Measurements from ENCODE around the gene DUSP16.

DNA sequence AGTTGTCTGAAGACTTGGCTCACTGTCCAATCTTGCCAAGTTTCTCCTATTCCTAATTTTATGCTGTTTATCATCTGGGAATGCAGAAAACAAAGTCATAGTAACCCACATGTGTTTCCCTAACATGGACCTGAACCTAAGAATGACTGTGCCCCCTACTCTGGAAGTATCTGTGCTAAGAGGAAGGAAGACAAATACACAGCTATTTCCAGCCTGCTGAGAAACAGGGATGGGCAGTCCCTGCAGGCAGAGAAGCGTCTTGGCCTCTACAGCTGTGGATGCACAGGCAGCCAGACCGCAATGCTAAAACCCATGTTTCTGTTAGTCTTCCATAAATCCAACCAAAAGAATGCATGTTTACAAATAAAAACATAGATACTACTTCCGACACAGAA, 56.2 kb downstream of the DUSP16 start:
- TF ChIP-seq, protein P1, sequence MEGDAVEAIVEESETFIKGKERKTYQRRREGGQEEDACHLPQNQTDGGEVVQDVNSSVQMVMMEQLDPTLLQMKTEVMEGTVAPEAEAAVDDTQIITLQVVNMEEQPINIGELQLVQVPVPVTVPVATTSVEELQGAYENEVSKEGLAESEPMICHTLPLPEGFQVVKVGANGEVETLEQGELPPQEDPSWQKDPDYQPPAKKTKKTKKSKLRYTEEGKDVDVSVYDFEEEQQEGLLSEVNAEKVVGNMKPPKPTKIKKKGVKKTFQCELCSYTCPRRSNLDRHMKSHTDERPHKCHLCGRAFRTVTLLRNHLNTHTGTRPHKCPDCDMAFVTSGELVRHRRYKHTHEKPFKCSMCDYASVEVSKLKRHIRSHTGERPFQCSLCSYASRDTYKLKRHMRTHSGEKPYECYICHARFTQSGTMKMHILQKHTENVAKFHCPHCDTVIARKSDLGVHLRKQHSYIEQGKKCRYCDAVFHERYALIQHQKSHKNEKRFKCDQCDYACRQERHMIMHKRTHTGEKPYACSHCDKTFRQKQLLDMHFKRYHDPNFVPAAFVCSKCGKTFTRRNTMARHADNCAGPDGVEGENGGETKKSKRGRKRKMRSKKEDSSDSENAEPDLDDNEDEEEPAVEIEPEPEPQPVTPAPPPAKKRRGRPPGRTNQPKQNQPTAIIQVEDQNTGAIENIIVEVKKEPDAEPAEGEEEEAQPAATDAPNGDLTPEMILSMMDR (IDR thresholded peaks at IDR 0.05), result no peak
- no peak for TF ChIP-seq POLR2A (IDR thresholded peaks at IDR 0.05)
